Measurements from ENCODE around the gene RELT.

Gene RELT

GRCh38 chr11:73389916-73390315, 13.7 kb downstream of the RELT start:
- no peak for DNase-seq (ENCODE audit: low read depth)
- no peak for TF ChIP-seq CTCF (IDR thresholded peaks at IDR 0.05; ENCODE audit: control insufficient read depth, extremely low read depth, insufficient read depth)
- H3K4me3 ChIP-seq (ENCODE audit: low read depth, low read length): no peak overlapping the region

GRCh38 chr11:73390601-73391565, 14.7 kb downstream of the RELT start:
- no peak for TF ChIP-seq CTCF (IDR thresholded peaks at IDR 0.05; ENCODE audit: control insufficient read depth, extremely low read depth, insufficient read depth)
- H3K4me3 ChIP-seq (ENCODE audit: low read depth, low read length): no peak overlapping the region

GRCh38 chr11:73391665-73392064, 15.5 kb downstream of the RELT start:
- TF ChIP-seq CTCF (IDR thresholded peaks at IDR 0.05; ENCODE audit: control insufficient read depth, extremely low read depth, insufficient read depth): no peak
- H3K4me3 ChIP-seq (ENCODE audit: low read depth, low read length): no peak overlapping the region
- DNase-seq (ENCODE audit: low read depth): no peak

More at GRCh38 chr11:73390601-73391565, 14.7 kb downstream of the RELT start:
- DNase-seq (ENCODE audit: low read depth): no peak

- TF ChIP-seq CTCF (IDR thresholded peaks at IDR 0.05; ENCODE audit: control insufficient read depth, extremely low read depth, insufficient read depth): no peak
- H3K4me3 ChIP-seq (ENCODE audit: low read depth, low read length): no peak overlapping the region
- DNase-seq (ENCODE audit: low read depth): no peak
These were observed 16.2 kb downstream of the RELT start for GRCh38 chr11:73392108-73393010.

GRCh38 chr11:73393011-73393380, 16.8 kb downstream of the RELT start:
- DNase-seq (ENCODE audit: low read depth): no peak
- TF ChIP-seq CTCF (IDR thresholded peaks at IDR 0.05; ENCODE audit: control insufficient read depth, extremely low read depth, insufficient read depth): no peak
- H3K4me3 ChIP-seq (ENCODE audit: low read depth, low read length): no peak overlapping the region

GRCh38 chr11:73393479-73394415, 17.5 kb downstream of the RELT start:
- no peak overlapping the region for H3K4me3 ChIP-seq (ENCODE audit: low read depth, low read length)
- peak; percentile 82 for TF ChIP-seq CTCF (IDR thresholded peaks at IDR 0.05; ENCODE audit: control insufficient read depth, extremely low read depth, insufficient read depth)
- DNase-seq (ENCODE audit: low read depth): peak; percentile 46
